Activated gamma-delta T cell treated with anti-CD3 and anti-CD28 coated beads, Interleukin-2, amount 50 U/mL, for 16 hours (primary cell): ENCODE data around the gene SLC25A12.

Source experiments
- DNase-seq: peaks from one replicate; pipeline ENCODE4 v3.0.0-alpha.2; 2020; ENCODE audit warnings: low read depth

The SLC25A12 gene

DNA sequence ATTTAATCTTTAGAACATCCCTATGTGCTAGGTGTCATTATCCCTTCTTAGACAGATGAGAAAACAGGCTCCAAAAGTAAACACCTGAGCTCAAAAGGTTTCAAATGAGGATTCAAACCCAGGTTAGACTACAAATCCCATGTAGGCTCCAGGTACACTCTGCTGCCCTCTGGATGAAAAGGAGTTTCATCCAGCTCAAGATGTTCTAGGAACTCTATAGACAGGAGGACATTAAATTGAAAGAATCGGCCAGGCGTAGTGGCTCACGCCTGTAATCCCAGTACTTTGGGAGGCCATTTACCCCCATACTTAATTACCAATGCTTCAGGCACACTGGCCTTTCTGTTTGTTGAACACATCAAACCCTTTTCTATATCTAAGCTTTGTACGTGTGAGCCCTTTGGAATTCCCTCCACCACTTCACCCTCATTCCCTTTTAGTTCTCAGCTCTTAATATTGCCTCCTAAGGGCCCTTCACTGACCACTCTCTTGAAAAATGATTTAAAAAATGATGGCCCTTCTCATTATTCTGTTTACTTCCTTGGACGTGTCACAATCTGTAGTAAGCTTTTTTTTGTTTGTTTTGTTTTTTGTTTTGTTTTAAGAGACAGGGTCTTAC, 10.7 kb downstream of the SLC25A12 start:
- DNase-seq = no peak

DNA sequence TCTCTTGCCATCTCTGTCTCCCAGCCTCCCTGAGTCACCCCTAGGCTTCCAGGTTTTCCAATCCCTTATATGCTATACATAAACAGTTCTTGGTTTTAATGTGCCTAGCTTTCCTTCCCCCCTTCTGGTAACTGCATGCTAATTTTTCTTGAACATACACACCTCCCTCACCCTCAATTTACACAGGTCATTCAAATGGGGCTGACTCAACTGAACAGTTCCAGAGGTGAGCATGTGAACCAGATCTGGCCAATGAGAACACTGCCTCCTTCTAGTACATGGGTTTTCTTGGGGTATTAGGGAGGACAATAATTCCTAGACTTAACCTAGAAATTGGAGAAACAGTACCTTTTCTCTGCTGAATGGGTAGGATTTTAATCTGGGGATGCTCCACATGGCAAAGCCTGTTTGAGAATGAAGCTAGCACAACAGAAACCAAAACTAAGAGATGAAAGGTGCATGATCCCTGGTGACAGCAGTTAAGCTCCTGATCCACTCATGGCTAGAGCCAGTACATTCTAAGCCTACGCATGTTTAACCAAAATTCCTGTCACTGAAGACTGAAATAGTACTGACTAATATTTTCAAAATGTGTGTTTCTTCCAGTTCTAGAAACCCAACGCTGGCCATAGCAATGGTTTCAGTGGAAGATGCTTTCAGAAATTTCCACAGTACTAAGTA, 11.8 kb downstream of the SLC25A12 start:
- DNase-seq = no peak

DNA sequence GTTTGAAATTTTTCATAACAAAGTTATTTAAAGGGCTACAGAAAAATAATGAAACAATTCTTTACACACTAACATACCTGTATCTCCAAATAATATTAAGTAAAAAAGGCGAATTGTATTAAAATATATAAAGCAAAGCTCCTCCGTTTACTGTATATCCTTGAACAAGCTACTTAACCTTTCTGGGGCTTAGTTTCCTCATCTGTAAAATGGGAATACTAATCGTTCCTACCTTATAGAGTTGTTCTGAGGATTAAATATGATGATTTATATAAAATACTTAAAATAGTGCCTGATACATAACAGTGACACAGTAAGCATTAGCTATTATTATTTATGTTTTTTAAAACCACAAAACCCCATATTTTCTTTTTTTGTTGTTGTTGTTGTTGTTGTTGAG, 13.3 kb downstream of the SLC25A12 start:
- DNase-seq = no peak

DNA sequence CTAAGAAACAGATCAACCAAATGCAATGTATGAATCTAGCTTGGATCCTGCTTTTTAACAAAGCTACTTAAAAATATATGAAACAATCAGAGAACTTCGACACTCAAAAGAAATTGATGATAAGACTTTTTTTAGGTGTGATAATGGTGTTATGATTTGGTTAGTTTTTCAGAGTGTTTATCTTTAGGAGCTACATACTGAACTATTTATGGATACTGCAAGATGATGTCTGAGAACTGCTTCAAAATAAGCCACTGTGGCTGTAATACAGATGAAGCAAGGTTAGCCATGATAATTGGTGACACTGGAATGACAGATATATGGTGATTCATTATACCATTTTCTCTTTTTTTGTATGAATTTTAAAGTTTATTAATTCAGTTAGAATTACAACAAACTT, 14.2 kb downstream of the SLC25A12 start:
- DNase-seq = no peak

DNA sequence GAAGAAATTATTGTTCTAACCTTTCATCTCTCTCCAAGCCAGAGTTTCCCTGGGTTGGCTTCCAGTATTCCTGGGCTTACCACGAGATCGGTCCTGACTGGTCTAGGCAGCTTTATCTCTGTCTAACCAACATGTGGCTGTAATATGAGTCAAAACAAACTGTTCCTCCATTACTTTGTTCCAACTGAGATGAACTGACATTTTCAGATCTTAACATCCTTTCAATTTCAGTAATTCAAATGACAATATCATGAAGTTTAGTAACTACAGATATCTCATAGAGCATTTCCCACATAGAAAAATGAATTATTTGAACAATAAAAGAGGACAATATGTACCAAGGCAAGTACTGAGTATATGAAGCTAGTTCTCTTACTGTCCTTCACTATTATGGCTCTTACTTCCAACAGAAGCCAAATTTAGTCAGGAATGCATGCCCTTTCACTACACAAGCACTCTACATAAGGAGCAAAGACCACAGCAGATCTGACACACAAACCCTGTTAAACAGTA, 15.5 kb downstream of the SLC25A12 start:
- no peak for DNase-seq

DNA sequence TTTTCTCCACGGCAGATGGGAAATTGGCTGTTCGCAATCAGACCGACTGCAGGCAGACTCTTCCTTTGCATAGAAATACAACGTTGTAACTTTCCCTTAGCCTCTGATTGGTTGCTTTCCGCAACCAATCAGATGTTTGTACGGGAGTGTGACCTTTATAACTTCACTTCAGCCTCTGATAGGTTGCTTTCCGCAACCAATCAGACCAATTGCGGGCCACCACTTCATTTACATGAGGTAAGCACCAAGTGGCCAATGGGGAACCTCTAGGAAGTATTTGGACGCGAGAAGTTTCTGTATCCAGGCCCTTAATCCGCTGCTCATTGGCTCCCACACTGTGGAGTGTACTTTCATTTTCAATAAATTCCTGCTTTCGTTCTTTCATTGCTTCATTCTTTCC, 19.1 kb downstream of the SLC25A12 start:
- no peak for DNase-seq

DNA sequence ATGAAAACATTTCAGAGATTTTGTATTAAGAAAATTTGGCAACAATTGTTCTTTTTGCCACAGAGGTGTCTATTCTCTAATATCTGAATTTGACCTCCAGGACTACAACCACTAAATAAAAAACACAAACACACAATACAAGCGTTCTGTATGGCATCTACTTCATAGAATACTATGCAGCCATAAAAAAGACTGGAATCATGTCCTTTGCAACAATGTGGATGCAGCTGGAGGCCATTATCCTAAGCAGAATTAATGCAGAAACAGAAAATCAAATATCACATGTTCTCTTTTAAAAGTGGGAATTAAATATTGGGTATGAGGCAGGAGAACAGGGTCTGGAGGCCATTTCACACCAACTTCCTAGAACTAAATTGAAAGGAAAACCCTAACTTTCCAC, 19.5 kb downstream of the SLC25A12 start:
- no peak for DNase-seq

DNA sequence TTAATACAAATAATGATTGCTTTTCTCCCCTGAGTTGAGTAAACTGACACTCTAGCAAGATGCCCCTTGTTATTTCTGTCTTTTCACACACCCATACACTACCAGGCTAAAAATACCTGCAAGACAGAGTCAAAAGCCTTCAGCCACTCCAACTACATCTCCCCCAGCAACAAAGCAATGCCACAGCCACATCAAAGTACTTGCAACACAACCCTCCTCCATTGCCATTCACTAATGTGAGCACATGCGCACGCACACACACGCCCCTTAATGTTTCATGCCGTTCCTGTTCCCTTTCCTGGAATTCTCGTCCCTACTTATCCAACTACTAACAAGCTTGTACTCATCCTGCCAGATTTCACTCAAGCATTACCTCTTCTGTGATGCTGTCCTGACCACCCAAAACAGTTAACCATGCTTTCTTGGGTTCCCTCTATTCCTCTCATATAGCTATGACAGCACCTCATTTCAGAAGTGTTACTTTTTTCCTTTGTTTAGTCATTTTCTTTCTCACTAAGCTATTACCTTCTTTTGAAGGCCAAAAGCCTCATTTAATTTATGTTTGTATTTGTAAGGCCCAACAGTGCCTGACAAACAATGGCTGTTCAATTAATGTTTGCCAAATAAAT, 29.6 kb downstream of the SLC25A12 start:
- peak; percentile 2 for DNase-seq

DNA sequence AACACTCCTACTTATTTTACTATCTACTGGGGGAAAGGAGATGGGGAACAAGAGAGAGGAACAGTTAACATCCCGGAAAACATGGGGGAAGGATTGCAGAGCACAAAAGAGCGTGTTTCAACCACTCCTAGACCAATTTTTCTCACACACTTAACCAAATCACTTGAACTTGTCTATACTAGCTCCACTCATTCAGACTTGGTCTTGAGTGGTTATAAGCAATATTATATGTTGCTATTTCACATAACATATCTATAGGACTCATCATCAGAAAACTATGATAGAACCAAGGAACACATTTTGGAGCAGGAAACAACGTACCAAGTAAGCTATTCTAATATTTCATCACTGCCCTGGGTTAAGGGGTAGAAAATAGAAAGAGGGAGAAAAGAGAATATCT, 31.5 kb downstream of the SLC25A12 start:
- DNase-seq = no peak

DNA sequence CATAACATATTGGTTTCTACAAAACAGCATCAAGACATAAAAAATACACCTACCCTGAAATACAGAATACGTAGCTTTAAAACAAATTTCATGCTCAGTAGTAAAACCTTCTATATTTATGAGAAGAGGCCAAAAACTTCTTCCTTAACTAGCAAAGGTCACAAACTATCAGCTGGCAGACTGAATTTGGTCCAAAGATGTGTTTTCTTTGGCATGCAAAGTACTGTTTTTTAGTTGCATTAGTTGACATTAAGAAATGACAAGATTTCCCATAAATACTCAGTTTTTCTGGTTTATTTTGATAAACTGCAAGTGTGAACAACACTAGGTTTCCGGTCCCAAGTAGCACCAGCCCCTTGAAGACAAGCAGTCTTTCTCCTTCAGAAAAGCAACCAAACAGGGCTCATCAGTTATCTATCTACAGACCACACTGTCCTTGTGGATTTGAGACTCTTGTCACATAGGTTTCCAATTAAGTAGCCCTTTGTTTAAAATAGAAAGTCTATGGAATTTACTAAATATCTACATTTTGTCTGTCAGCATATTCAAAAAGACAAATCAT, 35.6 kb downstream of the SLC25A12 start:
- DNase-seq = no peak

DNA sequence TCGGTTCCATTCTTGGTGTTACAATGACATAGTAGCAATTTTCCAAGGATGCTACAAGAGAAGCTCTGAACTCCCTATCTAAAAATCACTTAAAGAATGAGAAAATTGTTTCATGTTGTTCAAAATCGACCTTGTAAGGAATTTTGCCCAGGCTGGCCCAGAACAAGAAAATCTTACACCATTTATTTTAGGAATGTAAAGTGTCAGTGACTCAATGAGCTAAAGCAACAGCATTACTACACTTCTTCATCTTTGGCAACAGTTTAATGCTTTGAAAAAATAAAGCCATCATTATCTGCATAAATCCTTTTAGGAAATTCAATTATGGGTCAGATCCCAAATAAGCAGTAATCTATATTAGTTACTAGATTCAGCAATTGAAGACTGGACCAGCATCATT, 38.6 kb downstream of the SLC25A12 start:
- no peak for DNase-seq

DNA sequence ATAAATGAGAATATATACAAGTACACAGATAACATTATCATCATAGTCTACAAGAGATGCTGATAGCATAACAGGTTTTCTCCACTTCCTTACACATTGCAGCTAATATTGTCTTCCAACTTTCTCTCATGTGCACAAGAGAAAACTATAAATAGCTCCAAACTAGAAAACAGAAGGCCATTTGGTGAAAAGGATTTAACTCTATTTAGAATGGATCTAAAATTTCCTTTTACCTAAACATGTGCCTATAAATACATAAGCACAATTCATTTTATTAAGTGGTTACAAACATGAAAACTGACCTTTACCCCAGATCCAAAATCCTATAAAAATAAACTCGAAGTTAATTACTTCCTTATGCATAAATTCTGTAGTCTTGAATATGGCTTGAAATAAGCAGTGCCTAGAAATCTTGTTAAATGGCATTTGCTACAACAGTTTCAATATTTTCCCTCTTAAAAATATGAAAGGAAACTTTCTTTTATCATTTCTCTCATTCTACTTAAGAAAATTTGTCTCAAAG, 41.6 kb downstream of the SLC25A12 start:
- no peak for DNase-seq

DNA sequence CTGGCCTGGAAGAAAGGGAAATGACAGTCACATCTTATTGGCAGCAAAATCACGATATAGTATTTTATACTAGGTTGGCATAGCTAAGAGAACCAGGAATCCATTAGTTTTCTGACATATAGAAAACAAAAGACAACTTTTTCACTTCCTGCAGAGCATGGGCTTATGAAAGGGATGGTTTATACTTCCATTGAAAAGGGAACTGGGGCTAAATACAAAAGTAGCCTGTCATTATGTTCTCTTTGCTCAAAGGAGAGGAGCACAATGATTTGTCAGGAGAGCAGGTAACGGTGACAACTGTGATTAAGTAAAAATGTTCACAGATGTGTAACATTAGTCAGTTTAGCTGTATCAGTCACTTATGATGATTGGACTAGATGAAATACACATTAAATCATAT, 46.4 kb downstream of the SLC25A12 start:
- no peak for DNase-seq

DNA sequence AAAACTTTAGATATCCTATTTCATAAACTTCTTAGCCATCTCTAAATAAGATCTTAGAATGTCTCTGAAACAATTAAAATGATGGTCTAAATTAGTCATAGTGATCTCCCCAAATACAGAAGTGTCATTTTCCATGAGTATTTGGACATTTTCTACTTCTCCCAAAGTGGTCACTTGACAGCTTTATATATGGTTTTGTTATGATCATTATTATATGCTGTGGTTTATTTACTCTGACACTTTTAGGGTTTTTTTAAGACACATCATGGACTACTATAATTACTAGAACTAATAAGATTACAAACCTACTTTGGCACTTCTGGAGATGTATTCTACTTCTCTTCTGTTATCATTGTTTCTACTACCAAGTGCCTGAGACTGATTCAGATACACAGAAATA, 47.1 kb downstream of the SLC25A12 start:
- DNase-seq = no peak

DNA sequence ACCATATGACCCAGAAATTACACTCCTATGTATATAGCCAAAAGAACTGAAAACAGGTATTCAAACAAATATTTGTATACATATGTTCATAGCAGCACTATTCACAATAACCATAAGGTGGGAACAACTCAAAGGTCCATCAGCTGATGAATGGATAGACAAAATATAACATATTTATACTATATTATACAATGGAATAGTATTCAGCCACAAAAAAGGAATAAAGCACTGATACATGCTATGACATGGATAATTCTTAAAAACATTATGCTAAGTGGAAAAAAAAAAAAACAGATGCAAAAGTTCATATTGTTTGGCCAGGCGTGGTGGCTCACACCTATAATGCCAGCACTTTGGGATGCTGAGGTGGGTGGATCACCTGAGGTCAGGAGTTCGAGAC, 52.0 kb downstream of the SLC25A12 start:
- DNase-seq = no peak

DNA sequence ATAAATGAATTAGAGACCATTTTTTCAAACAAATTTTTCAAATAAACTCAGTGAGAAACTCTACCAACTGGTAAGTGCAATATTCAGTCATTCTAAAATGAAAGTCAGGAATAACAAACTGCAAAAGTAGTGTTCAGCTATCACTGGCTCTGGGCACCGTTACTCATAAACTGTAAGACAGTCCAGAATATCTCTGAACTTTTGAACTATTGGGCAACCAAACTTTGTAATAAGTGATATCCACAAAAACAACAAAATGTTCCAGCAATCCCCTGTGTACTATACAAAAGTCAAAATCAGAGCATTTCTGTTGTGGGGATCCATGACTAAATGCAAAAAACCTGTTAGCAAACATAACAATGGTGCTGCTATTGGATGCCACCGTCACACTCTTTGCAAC, 56.3 kb downstream of the SLC25A12 start:
- no peak for DNase-seq

DNA sequence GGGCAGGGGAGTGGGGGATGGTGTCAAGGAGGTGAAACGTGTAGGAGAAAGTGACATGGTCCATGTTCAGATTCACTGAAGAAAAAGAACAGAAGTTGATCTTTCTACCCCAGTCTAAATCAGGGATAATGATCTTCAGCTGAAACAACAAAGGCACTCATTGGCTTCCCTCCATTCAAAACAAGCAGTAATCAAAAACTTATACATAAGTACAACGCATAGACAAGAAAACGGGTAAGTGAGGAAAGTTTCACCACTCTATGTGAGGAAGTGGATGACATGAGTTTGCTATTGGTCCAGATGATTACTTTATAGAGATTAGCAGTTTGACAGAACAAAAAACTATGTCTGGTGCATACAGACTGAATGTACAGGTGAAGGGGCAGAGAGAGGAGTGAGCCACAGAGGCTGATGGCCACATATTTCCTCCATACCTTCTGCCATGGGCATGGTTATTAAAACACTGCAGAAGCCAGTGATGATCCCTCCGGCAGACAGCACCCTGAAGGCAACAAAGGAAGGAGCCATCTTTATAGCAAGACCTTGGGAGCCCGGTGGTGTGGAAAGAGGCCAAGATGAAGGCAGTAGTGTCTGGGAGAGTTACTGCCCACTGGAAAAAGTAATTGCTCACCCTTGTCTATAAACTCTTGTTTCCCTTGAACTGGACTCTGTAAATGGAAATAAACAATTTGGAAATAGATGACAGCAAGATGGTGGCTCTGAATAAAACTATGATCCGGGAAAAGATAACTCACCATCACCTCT, 57.7 kb downstream of the SLC25A12 start:
- no peak for DNase-seq

DNA sequence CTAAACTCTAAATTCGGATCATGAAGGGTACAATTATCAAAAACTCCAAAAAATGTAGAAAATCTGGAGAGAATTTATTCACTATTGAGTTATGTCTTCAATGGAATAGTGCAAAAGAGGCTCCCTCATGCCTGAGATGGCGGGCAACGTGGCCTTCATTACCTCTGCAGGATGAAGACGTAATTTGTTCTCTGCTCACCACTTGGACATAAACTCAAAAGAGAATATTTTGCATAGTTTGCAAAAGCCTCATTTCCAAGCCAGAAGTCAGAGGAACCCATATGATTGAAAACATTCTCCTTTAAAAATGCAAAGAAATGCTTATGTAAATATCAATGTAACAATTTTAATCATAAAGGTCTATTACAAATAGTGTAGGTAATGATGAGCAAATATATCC, 58.7 kb downstream of the SLC25A12 start:
- DNase-seq = no peak

DNA sequence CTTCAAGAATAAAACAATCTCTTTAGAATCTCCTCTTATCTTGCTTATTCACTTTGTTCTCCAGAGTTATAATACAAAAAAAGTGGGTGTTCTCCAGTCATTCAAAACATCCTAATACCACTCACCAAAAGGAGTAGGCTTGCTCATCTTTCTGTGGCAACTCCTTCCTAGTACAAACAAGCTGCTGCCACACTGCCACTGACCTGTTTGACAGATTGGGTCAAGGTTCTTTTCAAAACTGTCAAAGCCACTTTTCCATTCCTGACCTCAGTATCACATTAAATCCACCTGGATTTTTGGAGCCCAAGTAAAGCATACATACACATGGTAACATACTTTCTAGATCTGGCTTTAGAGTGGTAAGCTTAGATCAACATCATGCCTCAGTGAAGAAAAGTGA, 59.8 kb downstream of the SLC25A12 start:
- DNase-seq = no peak

DNA sequence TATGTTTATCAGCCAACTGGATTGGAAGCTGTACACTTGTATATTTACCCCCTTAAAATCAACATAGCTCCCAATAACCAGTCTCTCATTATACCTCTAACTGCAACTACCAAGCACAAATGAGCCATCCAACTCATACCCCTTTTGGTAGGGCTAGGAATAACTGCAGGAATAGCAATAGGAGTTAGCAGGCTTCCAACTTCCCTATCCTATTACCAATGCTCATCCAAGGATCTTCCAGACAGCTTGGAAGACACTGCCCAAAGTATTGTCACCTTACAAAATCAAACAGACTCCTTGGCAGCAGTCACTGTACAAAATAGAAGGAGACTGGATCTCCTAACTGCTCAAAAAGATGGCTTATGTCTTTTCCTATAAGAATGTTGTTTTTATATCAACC, 61.6 kb downstream of the SLC25A12 start:
- no peak for DNase-seq

DNA sequence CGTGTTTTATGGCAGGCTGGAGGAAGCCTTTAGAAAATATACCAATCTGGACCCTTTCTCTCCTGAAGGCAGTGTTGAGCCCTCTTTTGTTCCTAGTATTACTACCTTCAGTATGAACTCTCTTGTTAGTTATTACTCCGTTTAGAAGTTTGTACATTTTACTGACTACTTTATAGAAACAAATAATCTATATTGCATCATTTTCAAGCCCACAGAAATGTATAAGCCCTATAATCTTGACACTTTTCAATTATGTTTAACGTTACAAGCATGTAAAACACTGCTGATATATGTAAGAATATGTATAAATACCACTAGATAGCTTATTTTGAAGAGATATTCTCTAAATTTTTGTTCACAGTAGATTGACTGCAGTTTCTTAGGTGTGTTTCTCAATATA, 64.0 kb downstream of the SLC25A12 start:
- no peak for DNase-seq

DNA sequence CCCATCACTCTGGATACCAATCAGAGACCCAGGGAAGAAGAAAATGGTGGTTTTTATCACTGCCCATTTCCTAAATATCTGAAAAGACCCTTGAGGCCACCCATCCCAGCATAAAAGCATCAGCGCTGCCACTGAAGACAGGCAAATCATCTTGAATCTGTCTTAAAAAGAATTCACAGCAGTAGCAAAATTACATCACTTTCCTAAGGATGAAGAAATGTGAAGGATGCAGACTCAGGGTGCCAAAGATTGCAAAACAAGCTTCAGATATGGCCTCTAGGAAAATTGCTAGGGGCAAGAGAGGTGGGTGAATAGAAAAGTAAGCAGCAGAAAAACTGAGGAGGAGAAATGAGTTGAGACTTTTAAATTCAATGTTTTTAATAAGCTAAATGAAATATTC, 70.0 kb downstream of the SLC25A12 start:
- no peak for DNase-seq
